Fibroblast of mammary gland (primary cell): ENCODE results near the gene ATXN1.

Source experiments
- DNase-seq: peaks from one replicate; pipeline ENCODE4 v3.0.0-alpha.2; 2010; ENCODE audit warnings: low read depth
- H3K4me3 ChIP-seq: 2 replicates; pipeline ENCODE4 v1.5.1; 2011; ENCODE audit warnings: low read depth, mild to moderate bottlenecking, low read length, moderate library complexity; ENCODE audit not compliant: control insufficient read depth
- CTCF ChIP-seq: conservative IDR thresholded peaks from 2 replicates; pipeline ENCODE4 v1.5.1; 2011; ENCODE audit warnings: low read depth, low read length, inconsistent platforms; ENCODE audit not compliant: control insufficient read depth, insufficient read depth

The ATXN1 gene

GRCh38 chr6:16361861-16362260 is 399.4 kb downstream of the ATXN1 start:
- no peak for DNase-seq
- no peak for TF ChIP-seq CTCF
- no peak overlapping the region for H3K4me3 ChIP-seq

- no peak for DNase-seq
- no peak overlapping the region for H3K4me3 ChIP-seq
- no peak for TF ChIP-seq CTCF
Observed at GRCh38 chr6:16361121-16361520, 400.1 kb downstream of the ATXN1 start.

- TF ChIP-seq CTCF, result no peak
- no peak for DNase-seq
- no peak overlapping the region for H3K4me3 ChIP-seq
Observed at GRCh38 chr6:16360365-16360764, 400.9 kb downstream of the ATXN1 start.

GRCh38 chr6:16359563-16359962 is 401.7 kb downstream of the ATXN1 start:
- no peak for DNase-seq
- H3K4me3 ChIP-seq, result no peak overlapping the region
- no peak for TF ChIP-seq CTCF

- DNase-seq, result no peak
- no peak overlapping the region for H3K4me3 ChIP-seq
- no peak for TF ChIP-seq CTCF
Observed at GRCh38 chr6:16358531-16359138, 402.6 kb downstream of the ATXN1 start.

- H3K4me3 ChIP-seq, result no peak overlapping the region
- peak; percentile 74 for DNase-seq
- TF ChIP-seq CTCF, result no peak
Observed at GRCh38 chr6:16355699-16356446, 405.4 kb downstream of the ATXN1 start.
